ENCODE results near the gene PLIN4.

The PLIN4 gene

GRCh38 chr19:4524808-4525562, 6.7 kb upstream of the PLIN4 start:
- DNase-seq = no peak

DNA sequence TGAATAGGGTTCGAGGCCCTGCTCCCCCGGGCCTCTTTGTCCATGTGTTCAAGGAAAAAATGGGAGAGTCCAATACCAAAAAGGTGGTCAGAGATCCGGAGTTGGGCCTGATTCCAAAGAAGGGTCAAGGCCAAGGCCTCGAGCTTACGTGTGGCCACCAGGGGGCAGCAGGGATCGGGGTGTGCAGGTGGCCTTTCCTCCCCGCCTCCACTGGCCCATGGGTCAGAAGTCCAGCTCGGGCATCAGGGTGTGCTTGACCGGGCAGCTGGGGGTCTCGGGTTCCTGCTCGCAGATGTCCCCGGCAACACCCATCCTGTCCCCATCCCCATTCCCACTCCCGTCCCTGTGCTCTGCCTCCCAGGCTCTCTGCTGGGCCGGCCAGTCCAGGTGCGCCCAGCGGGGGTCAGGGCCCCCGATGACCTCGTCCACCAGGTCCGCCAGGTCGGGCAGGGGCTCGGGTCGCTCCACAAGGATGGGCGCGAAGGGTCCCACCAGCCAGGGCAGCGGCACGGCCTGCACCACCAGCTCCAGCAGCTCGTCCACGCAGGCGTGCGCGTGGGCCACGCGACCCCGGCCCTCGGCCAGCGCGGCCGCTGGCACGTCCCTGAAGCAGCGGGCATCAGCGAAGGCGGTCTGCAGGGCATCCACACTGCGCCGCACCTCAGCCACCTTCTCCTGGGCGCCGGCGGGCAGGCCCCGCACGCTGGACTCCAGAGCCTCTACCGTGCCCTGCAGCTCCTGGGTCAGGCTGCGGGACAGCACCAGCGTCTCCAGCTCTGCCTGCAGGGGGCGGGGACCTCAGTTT, 5.2 kb upstream of the PLIN4 start:
- DNase-seq = peak; percentile 10

- no peak for DNase-seq
Observed at GRCh38 chr19:4522291-4523002, 4.2 kb upstream of the PLIN4 start.

GRCh38 chr19:4521888-4522242, 3.6 kb upstream of the PLIN4 start:
- no peak for DNase-seq

- DNase-seq = no peak
Observed at GRCh38 chr19:4521170-4521887, 3.0 kb upstream of the PLIN4 start.

GRCh38 chr19:4519521-4520277, 1.4 kb upstream of the PLIN4 start:
- DNase-seq = no peak

DNA sequence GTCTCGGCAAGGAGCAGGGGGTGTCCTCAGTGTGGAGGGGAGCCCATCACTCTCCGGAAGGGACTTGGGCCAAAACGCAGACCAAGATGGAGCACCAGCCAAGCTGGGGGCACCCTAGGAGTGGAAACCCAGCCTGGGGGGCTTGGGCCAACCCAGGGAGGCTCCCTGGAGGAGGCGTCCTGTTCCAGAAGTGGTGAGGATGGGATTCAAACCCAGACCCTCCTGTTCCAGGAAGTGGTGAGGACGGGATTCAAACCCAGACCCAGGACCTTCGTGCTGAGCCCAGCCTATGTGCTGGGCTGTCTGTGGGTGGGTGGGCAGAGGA, 848 bp upstream of the PLIN4 start:
- DNase-seq = no peak

- DNase-seq = no peak
Observed at GRCh38 chr19:4517451-4518057, 732 bp downstream of the PLIN4 start.

GRCh38 chr19:4516939-4517300, 1.4 kb downstream of the PLIN4 start:
- no peak for DNase-seq

DNA sequence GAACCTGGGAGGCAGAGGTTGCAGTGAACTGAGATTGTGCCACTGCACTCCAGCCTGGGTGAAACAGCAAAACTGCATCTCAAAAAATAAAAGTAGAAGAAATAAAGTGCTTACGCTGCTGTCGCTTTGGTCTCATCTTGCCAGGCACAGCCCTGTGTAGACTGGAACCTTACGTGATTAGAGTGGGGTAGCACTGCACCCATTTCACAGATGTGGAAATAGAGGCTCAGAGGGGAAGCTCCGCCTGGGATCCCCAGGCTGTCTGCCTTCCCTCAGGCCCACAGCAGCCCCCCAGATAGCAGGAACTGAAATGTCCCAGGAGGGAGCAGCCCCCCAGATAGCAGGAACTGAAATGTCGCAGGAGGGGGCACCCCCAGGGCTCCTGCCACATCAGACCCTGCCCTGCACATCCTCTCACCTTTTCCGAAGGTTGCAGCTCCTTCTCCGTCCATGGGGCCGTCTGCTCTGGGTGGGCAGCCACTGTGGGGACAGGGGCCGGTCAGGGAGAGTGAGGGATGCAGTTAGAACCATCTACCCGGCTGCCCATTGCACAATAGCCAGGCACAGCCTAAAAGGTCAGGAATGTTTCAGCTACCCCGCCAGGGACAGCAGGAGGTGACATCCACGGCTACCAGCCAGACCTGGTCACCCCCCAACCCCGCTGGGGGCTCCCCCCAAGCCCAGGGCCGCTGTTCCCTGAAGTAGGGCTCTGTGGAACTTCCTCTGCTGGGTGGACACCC, 1.9 kb downstream of the PLIN4 start:
- DNase-seq = no peak

GRCh38 chr19:4515732-4516131, 2.6 kb downstream of the PLIN4 start:
- DNase-seq = no peak

- no peak for DNase-seq
Observed at GRCh38 chr19:4513248-4513647, 5.0 kb downstream of the PLIN4 start.

DNA sequence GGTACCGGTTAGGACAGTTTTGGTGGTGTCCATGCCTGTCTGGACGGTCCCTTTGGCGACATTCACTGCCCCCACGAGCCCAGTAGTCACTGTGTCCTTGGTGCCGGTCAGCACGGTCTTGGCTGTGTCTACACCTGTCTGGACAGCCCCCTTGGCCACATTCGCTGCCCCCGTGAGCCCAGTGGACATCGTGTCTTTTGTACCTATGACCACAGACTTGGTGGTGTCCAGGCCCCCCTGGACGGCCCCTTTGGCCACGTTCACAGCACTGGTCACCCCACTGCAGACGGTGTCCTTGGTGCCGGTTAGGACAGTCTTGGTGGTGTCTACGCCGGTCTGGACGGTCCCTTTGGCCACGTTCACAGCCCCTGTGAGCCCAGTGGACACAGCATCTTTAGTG, 6.2 kb downstream of the PLIN4 start:
- no peak for DNase-seq

DNA sequence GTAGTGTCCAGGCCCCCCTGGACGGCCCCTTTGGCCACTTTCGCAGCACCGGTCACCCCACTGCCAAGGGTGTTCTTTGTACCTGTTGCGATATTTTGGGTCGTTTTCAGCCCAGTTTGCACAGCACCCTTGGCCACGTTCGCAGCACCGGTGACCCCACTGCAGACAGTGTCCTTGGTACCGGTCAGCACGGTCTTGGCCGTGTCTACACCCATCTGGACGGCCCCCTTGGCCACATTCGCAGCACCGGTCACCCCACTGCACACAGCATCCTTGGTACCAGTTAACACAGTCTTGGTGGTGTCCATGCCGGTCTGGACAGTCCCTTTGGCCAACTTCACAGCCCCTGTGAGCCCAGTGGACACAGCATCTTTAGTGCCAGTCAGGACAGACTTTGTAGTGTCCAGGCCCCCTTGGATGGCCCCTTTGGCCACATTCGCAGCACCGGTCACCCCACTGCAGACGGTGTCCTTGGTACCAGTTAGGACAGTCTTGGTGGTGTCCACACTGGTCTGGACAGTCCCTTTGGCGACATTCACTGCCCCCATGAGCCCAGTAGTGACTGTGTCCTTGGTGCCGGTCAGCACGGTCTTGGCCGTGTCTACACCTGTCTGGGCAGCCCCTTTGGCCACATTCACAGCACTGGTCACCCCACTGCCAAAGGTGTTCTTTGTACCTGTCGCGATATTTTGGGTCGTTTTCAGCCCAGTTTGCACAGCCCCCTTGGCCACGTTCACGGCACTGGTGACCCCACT, 6.8 kb downstream of the PLIN4 start:
- DNase-seq = no peak

GRCh38 chr19:4510435-4511255, 7.6 kb downstream of the PLIN4 start:
- no peak for DNase-seq

DNA sequence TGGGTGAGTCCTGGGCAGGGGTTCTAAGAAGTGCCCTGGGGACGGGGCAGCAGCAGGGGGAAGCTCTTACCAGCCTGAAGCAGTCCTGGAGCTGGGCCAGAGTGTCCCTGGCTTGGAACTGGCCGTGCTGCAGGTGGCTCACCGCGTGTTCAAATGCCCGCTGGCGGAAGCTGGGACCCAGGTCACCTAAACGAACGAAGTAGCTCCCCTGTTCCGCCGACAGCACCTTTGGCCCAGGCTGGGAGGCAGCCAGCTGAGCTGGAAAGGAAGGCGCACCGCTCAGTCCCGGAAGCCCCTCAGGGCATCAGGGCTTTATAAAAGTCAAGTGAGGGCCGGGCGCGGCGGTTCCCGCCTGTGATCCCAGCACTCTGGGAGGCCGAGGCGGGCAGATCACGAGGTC, 9.6 kb downstream of the PLIN4 start:
- DNase-seq = no peak

- DNase-seq = no peak
Observed at GRCh38 chr19:4507804-4508203, 10.5 kb downstream of the PLIN4 start.

DNA sequence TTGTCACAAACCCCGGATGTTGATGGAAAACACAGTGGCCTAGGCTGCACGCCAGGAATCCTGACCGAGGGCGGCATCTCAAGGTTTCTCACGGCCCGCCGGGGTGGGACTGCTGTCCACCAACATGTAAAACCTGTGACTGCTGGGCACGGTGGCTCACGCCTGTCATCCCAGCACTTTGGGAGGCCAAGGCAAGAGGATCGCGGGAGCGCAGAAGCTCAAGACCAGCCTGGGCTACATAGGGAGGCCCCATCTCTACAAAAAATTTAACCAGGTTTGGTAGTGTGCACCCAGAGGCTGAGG, 11.2 kb downstream of the PLIN4 start:
- DNase-seq = no peak

DNA sequence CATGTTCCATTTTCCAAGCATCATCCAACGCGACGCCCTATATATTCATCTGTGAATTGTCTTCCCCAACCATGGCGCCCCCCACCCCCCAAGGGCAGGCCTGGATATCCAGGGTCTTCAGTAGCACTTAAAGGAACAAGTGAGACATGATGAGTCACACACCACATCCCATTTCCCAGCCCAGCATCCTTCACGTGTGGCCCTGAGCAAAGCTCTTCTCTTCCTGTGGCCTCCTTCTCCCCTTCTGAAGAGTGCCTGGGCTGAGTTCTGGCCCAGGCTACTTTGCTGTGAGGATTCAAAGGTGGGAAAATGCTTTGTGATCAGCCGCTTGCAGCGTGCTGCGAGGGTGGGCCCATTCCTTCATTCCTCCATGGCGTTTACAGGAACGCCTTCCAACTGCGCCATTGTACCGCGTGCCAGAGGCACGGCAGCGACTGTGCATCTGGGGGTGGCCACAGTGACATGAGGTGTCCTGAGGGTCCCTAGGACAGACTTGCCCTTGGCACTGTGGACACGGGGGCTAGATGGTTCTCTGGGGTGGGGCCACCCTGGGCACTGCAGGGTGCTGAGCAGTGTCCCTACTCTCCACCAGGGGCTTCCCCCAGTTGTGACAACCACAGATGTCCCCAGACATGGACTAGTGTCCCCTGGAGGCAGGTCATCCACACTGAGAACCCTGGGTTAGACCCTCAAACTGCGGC, 11.7 kb downstream of the PLIN4 start:
- no peak for DNase-seq
